ENCODE data around the gene BCAR3.
"Not testable (repeated sequence)": the region's sequence is repeated elsewhere in the genome, so short reads cannot be mapped to it uniquely, and the experiment has no call there.

BCAR3 gene

GRCh38 chr1:93574511-93574910, 107.1 kb downstream of the BCAR3 start:
- no peak for DNase-seq

GRCh38 chr1:93573940-93574469, 107.6 kb downstream of the BCAR3 start:
- no peak for DNase-seq

GRCh38 chr1:93571623-93572310, 109.9 kb downstream of the BCAR3 start:
- no peak for DNase-seq

- DNase-seq, result no peak
Observed at GRCh38 chr1:93569489-93569888, 112.1 kb downstream of the BCAR3 start.

- no peak for DNase-seq
Observed at GRCh38 chr1:93567255-93567918, 114.2 kb downstream of the BCAR3 start.

GRCh38 chr1:93566227-93566626, 115.4 kb downstream of the BCAR3 start:
- no peak for DNase-seq

GRCh38 chr1:93565496-93566206, 116.0 kb downstream of the BCAR3 start:
- DNase-seq, result no peak

- no peak for DNase-seq
Observed at GRCh38 chr1:93559695-93560094, 121.9 kb downstream of the BCAR3 start.

GRCh38 chr1:93559045-93559444, 122.6 kb downstream of the BCAR3 start:
- no peak for DNase-seq

GRCh38 chr1:93556291-93556690, 125.3 kb downstream of the BCAR3 start:
- DNase-seq, result no peak

GRCh38 chr1:93554883-93555872, 126.5 kb downstream of the BCAR3 start:
- DNase-seq, result no peak

- DNase-seq, result not testable (repeated sequence)
Observed at GRCh38 chr1:93553886-93554490, 127.6 kb downstream of the BCAR3 start.

GRCh38 chr1:93552741-93553455, 128.7 kb downstream of the BCAR3 start:
- DNase-seq, result no peak

- DNase-seq, result no peak
Observed at GRCh38 chr1:93549811-93550210, 131.8 kb downstream of the BCAR3 start.

- DNase-seq, result no peak
Observed at GRCh38 chr1:93549131-93549530, 132.5 kb downstream of the BCAR3 start.

GRCh38 chr1:93546162-93546863, 135.3 kb downstream of the BCAR3 start:
- no peak for DNase-seq

- DNase-seq, result no peak
Observed at GRCh38 chr1:93542398-93542797, 139.2 kb downstream of the BCAR3 start.

GRCh38 chr1:93541045-93541444, 140.6 kb downstream of the BCAR3 start:
- no peak for DNase-seq

- DNase-seq, result no peak
Observed at GRCh38 chr1:93537924-93538323, 143.7 kb downstream of the BCAR3 start.

GRCh38 chr1:93537396-93537795, 144.2 kb downstream of the BCAR3 start:
- DNase-seq, result no peak

- no peak for DNase-seq
Observed at GRCh38 chr1:93533677-93534076, 148.0 kb downstream of the BCAR3 start.

Data from right forelimb (tissue), 1 donor.